Measurements from ENCODE around the gene TMC1. TPM values are rescaled to one million over a fixed set of nuclear protein-coding genes. Genes with fewer than 3 reads are reported as not detected.
A peak's percentile ranks its signal among the peaks of the same experiment; 100 is the strongest.

TMC1 gene
- total and polyA plus RNA-seq, 2 of the 13 experiments (the other 11 are each of a cell fraction or from before 2014, with no cell fraction given), result 0.02 to 0.03 TPM

- TF ChIP-seq RCOR2 (CRISPR knock-in tag; IDR thresholded peaks at IDR 0.05), result 0 out of 2 replicates have a peak, but pooled peaks have one; percentile 57
- no peak for TF ChIP-seq ZNF761 (CRISPR knock-in tag; conservative IDR thresholded peaks at IDR 0.05)
- TF ChIP-seq DRAP1 (CRISPR knock-in tag; IDR thresholded peaks at IDR 0.05), result no peak
- no peak for TF ChIP-seq ZNF713 (CRISPR knock-in tag; IDR thresholded peaks at IDR 0.05)
- no peak for TF ChIP-seq ZHX1 (CRISPR knock-in tag; IDR thresholded peaks at IDR 0.05; ENCODE audit: low read depth)
- no peak for TF ChIP-seq SALL2 (CRISPR knock-in tag; IDR thresholded peaks at IDR 0.05)
- TF ChIP-seq DMAP1 (CRISPR knock-in tag; IDR thresholded peaks at IDR 0.05), result no peak
Measured at GRCh38 chr9:72834994-72835393, 313.6 kb downstream of the TMC1 start (continued).

- H3K27ac ChIP-seq (ENCODE audit: extremely low read length, insufficient read depth, low read length), result no peak overlapping the region
- POLR2A ChIA-PET, result no interaction called here
Measured at GRCh38 chr9:72836790-72837189, 315.4 kb downstream of the TMC1 start.

More at GRCh38 chr9:72836790-72837189, 315.4 kb downstream of the TMC1 start:
- Histone ChIP-seq H3K36me3 (replicated peaks in 1 of 2; ENCODE audit: control insufficient read depth in 1 of 2, insufficient read depth in 2 of 2, low read length in 2 of 2) (no peaks in the 10 kb centered on the region), H3K9me3 (ENCODE audit: low read length) (no peaks in the 10 kb centered on the region), H3K9ac (ENCODE audit: insufficient read depth, low read depth, low read length) (no peak overlapping the region), H3K79me2 (ENCODE audit: insufficient read depth, low read length) (no peaks in the 10 kb centered on the region), H4K20me1 (ENCODE audit: insufficient read depth, low read length) (no peaks in the 10 kb centered on the region), H2AFZ (ENCODE audit: low read length) (no peak overlapping the region), H3K4me1 (ENCODE audit: insufficient read depth, low read length) (peaks cover 53% of the 10 kb centered on the region), H3K4me2 (ENCODE audit: low read depth, low read length) (no peak overlapping the region), H3K27me3 (ENCODE audit: control insufficient read depth in 1 of 2, insufficient read depth in 2 of 2, low read length in 2 of 2) (no peaks in the 10 kb centered on the region), H3K4me3 (replicated peaks in 1 of 3; ENCODE audit: insufficient read depth in 1 of 3, low read depth in 2 of 3, low read length in 3 of 3) (no peak overlapping the region)
- TF ChIP-seq PAF1 (CRISPR knock-in tag; IDR thresholded peaks at IDR 0.05) (no peak), ZNF180 (CRISPR knock-in tag; IDR thresholded peaks at IDR 0.05; ENCODE audit: borderline replicate concordance, low read depth) (no peak), RBAK (CRISPR knock-in tag; IDR thresholded peaks at IDR 0.05) (no peak), ZNF670 (CRISPR knock-in tag; IDR thresholded peaks at IDR 0.05; ENCODE audit: borderline replicate concordance) (no peak), GABPB1 (CRISPR knock-in tag; IDR thresholded peaks at IDR 0.05) (no peak), ZNF83 (CRISPR knock-in tag; IDR thresholded peaks at IDR 0.05; ENCODE audit: borderline replicate concordance) (no peak), RNF2 (conservative IDR thresholded peaks at IDR 0.05; ENCODE audit: low read depth) (no peak)
- ATAC-seq (no peak), FAIRE-seq (no peak), DNase-seq (ENCODE audit: low spot score) (no peak)
- whole genome bisulfite sequencing (ENCODE audit: low lambda C conversion rate), result 91% methylated on average over 6 of the region's 6 CpGs
- intact Hi-C loops (cut with micrococcal nuclease; ENCODE audit: unreplicated experiment) (no loop called here), in situ Hi-C loops (cut with HindIII; ENCODE audit: extremely low pct_ligation_motif_present, low pct_unique_long_range_greater_than_20kb) (loop anchor here (10.0 kb wide), 1 partner anchor 472 kb away; the partner anchor contains the start of gene ZFAND5)
- no TSS peak for BruUV-seq (replicated peaks)
- CTCF ChIA-PET (ENCODE audit: low intra/inter-chr PET ratio, low total read pairs), result no interaction called here

All from HepG2 (cell line).